ENCODE data around the gene ZIC2. TPM values are rescaled to one million over a fixed set of nuclear protein-coding genes. Genes with fewer than 3 reads are reported as not detected.

Gene ZIC2
- total RNA-seq, 2 donors from 2014 or later = not detected

- intact Hi-C loops (cut with DNase I) = no loop called here
- no peak for DNase-seq
- no peak for ATAC-seq
Measured at GRCh38 chr13:99982731-99983498, 1.3 kb downstream of the ZIC2 start.

- ATAC-seq = no peak
- no peak for DNase-seq
- intact Hi-C loops (cut with DNase I) = no loop called here
Measured at GRCh38 chr13:99983499-99984401, 2.2 kb downstream of the ZIC2 start.

GRCh38 chr13:99984461-99985240 lies 3.1 kb downstream of the ZIC2 start:
- intact Hi-C loops (cut with DNase I) = no loop called here
- ATAC-seq (no peak), DNase-seq (no peak)

GRCh38 chr13:99985241-99985874 lies 3.8 kb downstream of the ZIC2 start:
- ATAC-seq (no peak), DNase-seq (no peak)
- intact Hi-C loops (cut with DNase I) = no loop called here

- DNase-seq (no peak), ATAC-seq (no peak)
- intact Hi-C loops (cut with DNase I) = no loop called here
Measured at GRCh38 chr13:99985886-99986527, 4.4 kb downstream of the ZIC2 start.

GRCh38 chr13:99986741-99987140 lies 5.2 kb downstream of the ZIC2 start:
- DNase-seq = no peak
- ATAC-seq = no peak
- intact Hi-C loops (cut with DNase I) = no loop called here

- intact Hi-C loops (cut with DNase I) = no loop called here
- ATAC-seq (no peak), DNase-seq (no peak)
Measured at GRCh38 chr13:99987154-99988019, 5.8 kb downstream of the ZIC2 start.

GRCh38 chr13:99988529-99989275 lies 7.1 kb downstream of the ZIC2 start:
- DNase-seq = no peak
- intact Hi-C loops (cut with DNase I) = no loop called here
- no peak for ATAC-seq

GRCh38 chr13:99989276-99990125 lies 7.9 kb downstream of the ZIC2 start:
- intact Hi-C loops (cut with DNase I) = no loop called here
- DNase-seq (no peak), ATAC-seq (peak in 1 of 2 donors; percentile 12)

- ATAC-seq = peak in 1 of 2 donors; percentile 12
- intact Hi-C loops (cut with DNase I) = no loop called here
- no peak for DNase-seq
Measured at GRCh38 chr13:99990126-99990977, 8.8 kb downstream of the ZIC2 start.

GRCh38 chr13:99991013-99991827 lies 9.6 kb downstream of the ZIC2 start:
- DNase-seq (no peak), ATAC-seq (no peak)

GRCh38 chr13:99991828-99992775 lies 10.5 kb downstream of the ZIC2 start:
- intact Hi-C loops (cut with DNase I) = no loop called here
- no peak for ATAC-seq
- no peak for DNase-seq

More at GRCh38 chr13:99991013-99991827, 9.6 kb downstream of the ZIC2 start:
- intact Hi-C loops (cut with DNase I) = no loop called here

GRCh38 chr13:99992949-99993351 lies 11.4 kb downstream of the ZIC2 start:
- no peak for ATAC-seq

More at GRCh38 chr13:99992949-99993351, 11.4 kb downstream of the ZIC2 start:
- no peak for DNase-seq
- intact Hi-C loops (cut with DNase I) = no loop called here
